Stimulated activated CD4-positive, alpha-beta T cell treated with anti-CD3 and anti-CD28 coated beads, Interleukin-15, amount 100 ng/mL, for 1 hour (primary cell): Measurements from ENCODE around the gene KYNU.
"Not testable (repeated sequence)": the region's sequence is repeated elsewhere in the genome, so short reads cannot be mapped to it uniquely, and the experiment has no call there.

Source experiments
- DNase-seq, 2 donors: peaks; one replicate each; pipeline ENCODE4 v3.0.0-alpha.2; 2020; ENCODE audit warnings: low read depth in 1 of 2, low spot score in 1 of 2

Gene KYNU

DNA sequence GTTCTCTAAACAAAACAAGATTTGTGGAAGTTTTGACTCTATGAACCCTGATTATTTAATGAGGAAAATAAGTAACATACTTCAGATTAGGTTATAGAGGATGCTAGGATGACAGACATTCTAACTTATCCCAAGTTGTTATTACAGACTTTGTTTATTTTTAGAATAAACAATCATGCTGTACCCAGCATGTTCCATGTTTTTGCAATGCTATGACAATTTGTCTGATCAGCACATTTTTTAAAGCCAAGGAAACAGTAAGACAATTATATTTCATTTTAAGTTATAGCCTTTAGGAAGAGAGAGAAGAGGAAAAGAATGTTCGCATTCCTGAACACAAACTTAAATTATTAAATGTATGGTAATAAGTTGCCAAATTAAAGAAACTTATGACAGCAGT lies 119.8 kb downstream of the KYNU start:
- DNase-seq: no peak

DNA sequence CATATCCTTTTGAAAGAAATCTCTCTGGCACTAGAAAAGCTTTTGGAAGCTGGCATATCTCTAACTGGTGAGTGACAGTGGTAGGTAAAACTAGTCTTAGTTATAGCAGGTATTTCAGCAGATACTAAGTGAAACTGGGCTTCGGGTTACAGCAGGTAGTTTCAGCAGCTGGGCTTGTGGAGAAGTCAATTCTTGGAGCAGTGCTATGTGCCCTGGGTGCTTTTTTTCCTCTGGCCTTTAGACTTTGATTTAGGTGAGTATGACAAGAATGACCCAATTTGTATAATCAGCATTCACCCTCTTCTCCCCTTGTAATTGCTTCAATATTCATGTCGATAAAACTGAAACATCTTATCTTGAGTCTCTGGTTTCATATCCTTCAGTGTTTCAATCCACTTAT lies 123.1 kb downstream of the KYNU start:
- DNase-seq: no peak

DNA sequence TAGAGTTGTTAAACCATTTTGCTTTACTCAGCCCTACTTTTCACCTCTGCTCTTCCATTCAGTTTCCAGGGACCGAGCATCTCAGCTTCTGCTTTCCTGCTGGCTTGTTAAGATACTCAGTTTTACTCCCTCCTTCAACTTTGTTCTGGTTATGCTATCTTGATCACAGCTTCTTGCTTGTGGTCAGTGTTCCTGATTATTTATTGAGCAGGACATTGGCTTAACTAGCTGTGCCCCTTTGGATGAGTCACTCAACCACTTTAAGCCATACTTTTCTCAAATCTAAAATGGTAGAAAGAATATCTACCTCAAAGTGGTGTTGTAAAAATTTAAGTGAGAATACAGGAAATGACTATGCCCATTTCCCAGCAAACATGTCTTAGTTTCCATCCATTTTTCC lies 124.0 kb downstream of the KYNU start:
- no peak for DNase-seq

DNA sequence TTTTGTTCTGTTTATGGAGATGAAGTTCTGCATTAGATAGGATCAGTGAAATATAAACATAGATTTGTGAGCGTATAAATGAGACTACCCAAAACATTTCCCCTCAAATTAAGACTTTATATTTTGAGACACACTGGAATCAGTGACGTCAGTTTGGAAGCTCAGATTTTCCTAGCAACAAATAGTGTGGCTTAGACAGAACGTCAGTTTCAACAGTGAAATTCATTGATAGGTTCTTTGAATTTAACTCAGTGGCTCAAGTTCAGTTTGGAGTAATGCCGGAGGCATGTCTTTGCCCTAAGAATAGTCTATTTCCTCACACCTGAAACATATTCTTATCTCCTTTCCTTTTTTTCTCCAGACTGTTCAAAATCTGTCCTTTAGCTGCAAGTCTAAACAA lies 138.2 kb downstream of the KYNU start:
- DNase-seq: no peak

DNA sequence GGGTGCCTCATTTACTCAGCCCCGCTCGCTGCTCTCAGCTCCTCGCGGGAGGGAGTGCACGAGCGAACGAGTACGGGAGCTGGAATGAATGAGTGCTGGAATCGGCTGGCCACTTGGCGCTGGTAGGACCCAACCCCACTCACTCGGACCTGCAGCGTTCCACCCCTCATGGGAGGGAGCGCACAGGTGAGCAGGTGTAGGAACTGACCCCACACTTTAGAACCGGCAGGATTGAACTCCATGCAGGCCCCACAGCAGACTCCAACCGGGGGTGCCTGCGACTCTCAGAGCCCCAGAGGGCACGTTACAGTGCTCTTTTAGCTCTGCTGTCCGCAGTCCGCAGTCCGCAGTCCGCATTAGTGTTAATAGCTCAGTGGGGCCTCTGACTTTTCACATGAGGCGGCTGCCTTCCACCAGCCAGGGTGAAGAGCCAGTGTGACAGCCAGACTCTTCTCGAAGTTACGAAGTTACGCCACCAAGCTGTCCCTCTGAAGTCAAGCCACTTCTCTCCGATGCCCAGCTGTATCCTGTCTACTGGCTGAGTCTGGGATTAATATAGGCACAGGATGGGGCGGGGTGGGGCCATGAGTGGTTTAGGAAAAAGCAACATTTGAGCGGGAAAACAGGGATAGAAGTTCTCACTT lies 149.1 kb downstream of the KYNU start:
- no peak for DNase-seq

DNA sequence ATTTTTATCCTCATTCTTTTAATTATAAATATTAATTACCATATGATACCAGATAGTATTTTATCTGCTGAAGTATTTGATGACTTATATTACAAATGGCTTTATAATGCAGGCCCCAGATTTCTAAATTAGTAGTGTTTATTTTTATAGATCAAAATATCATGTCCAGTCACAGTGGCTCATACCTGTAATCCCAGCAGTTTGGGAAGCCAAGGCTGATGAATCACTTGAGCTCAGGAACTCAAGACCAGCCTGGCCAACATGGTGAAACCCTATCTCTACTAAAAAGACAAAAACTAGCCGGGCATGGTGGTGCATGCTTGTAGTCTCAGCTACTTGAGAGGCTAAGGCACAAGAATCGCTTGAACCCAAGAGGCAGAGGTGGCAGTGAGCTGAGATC lies 151.7 kb downstream of the KYNU start:
- DNase-seq: no peak

DNA sequence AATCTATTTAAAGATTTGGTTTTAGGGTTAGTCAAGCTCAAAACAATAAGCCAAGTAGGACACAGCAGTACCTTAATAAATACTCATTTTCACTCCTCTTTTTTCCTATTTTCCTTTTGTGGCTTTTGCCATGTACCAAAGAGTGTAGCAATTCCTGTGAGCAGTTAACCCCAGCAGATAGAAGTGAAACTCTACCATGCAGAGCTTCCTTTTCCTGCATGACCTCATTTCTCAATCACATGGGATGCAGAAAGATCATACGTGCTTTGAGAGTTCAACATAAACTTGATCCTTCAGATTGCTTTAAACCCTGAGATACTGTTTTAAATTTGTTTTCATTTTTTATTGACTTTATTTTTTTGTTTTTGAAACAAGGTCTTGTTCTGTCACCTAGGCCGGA lies 152.7 kb downstream of the KYNU start:
- no peak for DNase-seq

DNA sequence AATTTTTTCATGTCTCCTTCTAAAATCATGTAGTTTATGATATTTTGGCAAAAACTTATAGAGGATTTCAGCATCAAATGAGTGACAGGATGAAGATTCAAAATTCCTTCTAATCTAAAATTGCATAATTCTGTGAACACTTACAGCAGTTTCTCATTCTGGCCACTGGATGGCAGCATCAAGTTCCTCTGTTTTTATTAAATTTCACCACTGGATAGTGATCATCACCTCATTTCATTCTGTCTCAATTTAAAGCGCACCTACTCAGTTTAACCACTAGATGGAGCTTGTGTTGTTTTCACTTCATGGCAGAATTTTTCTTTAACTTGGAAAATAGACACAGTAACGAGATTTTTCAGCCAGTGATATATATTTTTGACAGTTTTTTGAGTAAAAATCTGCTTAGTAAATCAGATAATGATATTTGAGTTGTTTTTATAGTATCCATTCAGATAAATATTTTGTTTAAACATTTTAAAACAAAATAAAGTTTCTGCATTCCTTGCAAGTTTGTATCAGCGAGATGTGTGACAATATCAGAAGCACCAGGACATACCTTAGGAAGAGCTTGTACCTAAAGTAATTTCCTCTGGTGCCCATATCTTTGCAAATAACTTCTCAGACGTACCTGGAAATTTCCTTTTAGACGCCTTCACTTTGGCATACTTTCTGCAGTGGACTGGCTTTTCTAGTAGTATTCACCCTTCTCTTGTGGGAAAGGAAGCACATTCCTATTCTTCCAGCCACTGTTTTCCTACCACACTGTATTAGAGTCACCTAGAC lies 157.0 kb downstream of the KYNU start:
- DNase-seq: peak in 1 of 2 donors; percentile 17

DNA sequence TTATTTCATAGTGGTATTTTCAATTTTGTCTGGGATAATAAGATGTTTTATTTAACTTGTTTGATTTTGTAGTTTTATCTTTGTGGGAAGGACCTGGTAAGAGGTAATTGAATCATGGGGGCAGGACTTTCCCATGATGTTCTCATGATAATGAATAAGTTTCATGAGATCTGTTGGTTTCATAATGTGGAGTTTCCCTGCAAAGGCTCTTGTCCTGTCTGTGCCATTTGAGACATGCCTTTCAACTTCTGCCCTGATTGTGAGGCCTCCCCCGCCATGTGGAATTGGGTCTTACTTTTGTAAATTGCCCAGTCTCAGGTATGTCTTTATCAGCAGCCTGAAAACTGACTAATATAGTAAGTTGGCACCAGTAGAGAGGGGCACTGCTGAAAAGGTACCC lies 174.0 kb downstream of the KYNU start:
- no peak for DNase-seq

DNA sequence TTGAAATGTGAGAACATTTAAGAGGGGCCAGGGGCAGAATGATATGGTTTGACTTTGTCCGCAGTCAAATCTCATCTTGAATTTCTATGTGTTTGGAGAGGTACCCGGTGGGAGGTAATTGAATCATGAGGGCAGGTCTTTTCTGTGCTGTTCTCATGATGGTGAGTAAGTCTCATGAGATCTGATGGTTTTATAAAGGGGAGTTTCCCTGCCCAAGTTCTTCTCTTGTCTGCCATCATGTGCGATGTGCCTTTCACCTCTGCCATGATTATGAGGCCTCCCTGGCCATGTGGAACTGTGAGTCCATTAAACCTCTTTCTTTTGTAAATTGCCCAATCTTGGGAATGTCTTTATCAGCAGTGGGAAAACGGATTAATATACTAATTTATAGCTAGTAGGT lies 176.0 kb downstream of the KYNU start:
- not testable (repeated sequence) for DNase-seq

DNA sequence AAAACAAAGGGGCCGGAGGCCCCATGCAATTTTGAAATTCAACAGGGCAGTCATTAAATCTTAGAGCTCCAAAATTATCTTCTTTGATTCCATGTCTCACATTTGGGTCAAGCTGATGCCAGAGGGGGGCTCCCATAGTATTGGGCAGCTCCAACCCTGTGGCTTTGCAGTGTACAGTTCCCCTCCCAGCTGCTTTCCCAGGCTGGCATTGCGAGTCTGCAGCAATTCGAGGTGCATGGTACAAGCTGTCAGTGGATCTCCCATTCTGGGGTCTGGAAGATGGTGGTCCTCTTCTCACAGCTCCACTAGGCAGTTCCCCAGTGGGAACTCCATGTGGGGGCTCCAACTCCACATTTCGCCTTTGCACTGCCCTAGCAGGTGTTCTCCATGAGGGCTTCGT lies 179.1 kb downstream of the KYNU start:
- no peak for DNase-seq

DNA sequence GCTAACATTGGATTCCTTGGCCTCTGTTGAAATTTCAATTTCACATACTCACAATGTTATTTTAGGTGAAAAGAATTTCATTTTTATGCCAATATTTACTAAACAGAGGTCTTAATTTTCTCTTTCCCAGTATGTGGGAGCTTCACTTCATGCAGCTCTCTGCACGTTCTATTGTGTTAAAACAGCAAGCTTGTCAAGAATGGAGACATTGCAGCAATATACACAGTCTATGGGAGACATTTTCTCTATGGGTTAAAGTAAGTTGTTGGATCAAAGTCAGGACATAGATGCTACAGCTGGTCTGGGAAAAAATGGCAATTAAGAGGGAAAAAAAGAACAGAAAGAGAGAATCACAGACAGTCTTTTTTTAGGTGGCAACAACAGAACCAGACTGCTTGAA lies 181.4 kb downstream of the KYNU start:
- DNase-seq: no peak

DNA sequence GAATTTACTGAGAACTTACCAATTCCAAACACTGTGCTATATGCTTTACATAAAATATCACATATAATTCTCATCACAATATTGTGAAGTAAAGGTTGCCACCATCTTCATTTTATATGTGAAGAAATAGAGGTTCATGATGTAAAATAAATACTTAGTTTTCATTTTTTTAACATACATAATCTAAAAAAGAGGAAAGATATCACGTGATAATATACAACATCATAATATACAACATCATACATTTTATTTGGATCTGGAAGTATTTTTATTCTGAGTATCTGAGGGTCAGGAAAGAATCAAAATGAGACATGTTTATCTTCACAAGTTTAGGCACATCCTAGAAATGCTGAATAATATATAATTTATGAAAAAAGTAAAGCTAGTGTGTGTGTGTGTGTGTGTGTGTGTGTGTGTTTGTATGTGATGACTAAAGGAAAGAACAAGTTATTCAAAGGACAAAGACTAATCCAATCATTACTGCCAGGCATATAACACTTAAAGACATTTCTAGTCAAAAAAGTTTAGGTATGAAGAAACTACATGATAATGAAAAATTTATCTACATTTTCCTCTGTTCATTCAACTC lies 186.2 kb downstream of the KYNU start:
- no peak for DNase-seq

DNA sequence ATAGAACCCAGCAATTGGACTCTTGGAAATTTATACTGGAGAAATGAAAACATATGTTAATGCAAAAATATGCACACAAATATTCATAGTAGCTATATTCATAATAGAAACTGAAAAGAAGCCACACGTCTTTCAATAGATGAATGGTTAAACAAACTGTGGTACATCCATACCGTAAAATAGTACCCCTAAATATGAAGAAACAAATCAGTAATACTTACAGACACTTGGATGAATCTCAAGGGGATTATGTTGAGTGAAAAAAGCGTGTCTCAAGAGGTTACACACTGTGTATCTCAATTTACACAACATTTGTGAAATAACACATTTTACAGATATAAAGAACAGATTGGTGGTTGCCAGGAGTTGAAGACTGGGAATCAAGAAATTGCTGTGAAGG lies 190.6 kb downstream of the KYNU start:
- no peak for DNase-seq

DNA sequence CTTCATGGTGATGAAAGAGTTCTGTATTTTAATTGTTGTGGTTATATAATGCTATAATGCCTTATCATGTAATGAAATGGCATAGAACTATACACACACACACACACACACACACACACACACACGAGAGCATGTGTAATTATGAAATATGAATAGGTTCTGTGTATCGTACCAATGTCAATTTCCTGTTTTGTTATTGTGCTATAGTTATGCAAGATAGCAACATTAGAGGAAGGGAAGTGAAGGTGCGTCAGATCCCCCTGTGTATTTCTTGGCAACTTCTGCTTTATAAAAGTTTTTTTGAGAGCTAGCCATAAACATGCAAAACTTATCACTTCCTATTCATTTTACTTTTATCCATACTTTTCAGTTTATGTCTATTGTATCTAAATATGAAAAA lies 191.0 kb downstream of the KYNU start:
- no peak for DNase-seq

DNA sequence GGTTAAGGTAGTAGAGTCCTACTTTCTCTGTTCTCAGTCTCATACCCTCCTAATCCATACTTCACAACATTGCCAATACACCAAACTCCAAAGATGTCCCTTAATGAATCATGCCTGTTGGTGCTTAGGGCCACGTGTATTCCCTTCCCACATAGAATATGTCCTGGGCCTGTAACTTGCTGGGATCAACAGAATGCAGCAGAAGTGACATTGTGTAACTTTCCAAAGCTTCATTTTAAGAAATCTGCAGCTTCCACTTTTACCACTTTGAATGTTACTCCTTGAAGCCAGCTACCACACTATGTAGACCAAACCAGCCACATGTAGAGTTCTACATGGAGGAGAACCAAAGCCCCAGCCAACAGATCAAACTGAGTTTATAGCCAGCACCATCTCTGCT lies 193.2 kb downstream of the KYNU start:
- DNase-seq: no peak

DNA sequence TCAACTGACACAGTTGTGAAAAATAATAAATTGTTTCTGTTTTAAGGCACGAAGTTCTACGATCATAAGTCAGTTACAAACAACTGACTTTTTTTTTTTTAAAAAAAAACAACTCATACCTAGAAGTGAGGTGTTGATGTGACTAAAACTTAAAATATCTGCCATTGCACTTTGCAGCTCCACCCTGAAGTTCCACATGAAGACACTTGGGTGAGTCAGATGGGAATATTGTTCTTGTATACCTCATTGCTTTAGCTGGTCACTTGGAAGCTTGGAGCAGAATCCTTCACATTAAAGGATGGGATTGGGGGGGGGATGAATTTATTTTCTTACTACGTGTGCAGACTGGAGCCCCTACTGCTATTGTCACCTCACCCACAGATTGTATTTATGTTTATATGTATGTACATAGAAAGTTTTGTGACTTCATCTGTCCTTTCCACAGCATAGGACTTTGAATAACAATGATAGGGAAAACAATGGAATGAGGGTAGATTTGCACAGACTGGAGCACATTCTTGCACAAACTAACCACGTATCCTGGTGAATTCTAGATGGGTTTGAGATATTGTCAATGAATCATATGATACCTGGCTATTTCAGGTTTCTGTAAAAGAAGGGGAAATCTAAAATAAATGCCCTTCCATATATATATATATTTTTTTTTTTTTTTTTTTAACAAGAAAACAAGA lies 193.9 kb downstream of the KYNU start:
- no peak for DNase-seq

DNA sequence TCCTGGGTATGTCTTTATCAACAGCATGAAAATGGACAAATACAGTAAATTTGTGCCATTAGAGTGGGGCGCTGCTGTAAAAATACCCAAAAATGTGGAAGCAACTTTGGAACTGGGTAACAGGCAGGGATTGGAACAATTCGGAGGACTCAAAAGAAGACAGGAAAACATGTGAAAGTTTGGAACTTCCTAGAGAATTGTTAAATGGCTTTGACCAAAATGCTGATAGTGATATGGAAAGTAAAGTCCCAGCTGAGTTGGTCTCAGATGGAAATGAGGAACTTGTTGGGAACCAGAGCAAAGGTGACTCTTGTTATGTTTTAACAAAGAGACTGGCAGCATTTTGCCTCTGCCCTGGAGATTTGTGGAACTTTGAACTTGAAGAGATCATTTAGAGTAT lies 197.4 kb downstream of the KYNU start:
- not testable (repeated sequence) for DNase-seq

DNA sequence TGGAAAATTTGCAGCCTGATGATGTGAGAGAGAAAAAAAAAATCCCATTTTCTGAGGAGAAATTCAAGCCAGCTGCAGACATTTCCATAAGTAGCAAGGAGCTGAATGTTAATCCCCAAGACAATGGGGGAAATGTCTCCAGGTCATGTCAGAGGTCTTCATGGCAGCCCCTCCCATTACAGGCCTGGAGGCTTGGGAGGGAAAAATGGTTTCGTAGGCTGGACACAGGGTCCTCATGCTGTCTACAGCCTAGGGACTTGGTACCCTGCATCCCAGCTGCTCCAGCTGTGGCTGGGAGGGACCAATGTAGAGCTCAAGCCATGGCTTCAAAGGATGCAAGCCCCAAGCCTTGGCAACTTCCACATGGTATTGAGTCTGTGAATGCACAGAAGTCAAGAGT lies 198.2 kb downstream of the KYNU start:
- no peak for DNase-seq

DNA sequence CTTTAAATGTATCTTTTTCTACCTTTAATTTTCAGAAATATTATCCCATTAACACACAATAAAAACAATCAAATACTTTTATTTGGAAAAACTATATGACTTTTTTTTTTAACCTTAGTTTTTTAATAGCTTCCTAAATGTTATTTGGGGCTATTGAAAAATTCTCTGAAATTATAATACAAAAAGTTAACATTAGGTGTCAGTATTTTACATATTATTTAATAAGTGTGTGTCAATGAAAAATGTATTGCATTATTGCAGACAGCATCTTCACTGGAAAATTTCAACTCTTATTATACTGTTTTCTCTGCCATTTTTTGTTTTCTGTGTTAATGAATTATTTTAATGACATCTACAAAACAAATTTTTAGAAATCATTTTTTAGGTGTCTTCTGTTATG lies 200.6 kb downstream of the KYNU start:
- DNase-seq: no peak

DNA sequence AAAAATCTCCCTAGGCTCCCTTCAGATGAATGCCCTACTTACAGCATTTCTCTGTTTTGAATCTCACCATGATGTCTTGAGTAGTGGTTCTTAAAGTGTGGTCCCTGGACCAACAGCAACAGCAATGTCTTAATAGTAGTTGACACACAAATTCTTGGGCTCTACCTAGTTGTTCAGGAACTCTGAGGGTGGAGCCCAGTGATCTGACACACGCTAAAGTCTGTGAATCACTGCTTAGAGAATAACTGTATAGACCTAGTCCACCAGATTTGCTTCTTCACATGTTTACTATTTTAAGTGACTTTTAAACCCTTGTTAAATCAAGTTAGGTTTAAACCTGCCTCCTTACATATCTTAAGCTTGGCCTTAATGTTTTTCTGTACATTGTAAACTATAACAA lies 204.2 kb downstream of the KYNU start:
- no peak for DNase-seq

DNA sequence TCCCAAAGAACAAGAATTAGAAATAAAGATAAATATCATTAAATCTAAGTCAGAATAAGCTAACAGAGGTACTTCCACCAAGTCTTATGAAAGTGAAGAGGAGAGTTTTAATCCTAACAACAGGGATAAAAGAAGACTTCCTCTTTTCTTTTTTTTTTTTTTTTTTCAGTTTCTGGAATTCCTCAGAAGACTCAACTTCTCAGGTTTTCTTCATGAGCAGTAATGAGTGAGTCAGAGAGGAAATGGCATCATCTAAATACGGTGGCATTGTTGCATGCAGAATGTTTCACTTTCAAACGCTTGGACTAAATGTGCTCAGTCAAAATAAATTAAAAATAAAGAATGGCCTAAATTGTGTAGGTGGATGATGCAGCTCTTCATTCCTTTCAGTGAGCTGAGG lies 206.2 kb downstream of the KYNU start:
- no peak for DNase-seq
